ENCODE results near the gene MBD5. TPM values are rescaled to one million over a fixed set of nuclear protein-coding genes. Genes with fewer than 3 reads are reported as not detected.

Gene MBD5
- total and polyA plus RNA-seq, 2 donors (not counting 1 experiment from before 2014, with no cell fraction given) = 10.9 to 69.7 TPM

- H3K9me3 Mint-ChIP-seq (ENCODE audit: insufficient read depth) = no peaks in the 10 kb centered on the region
- H3K9me3 ChIP-seq (ENCODE audit: control extremely low read depth in 1 of 3, control insufficient read depth in 2 of 3, insufficient read depth in 1 of 3, low read length in 2 of 3) = peaks cover 0 to 8% (median 4%) of the 10 kb centered on the region in 3 donors
- no peaks in the 10 kb centered on the region for H3K27me3 ChIP-seq (replicated peaks in 1 of 4; ENCODE audit: control extremely low read depth in 1 of 4, control insufficient read depth in 3 of 4, insufficient read depth in 4 of 4, low read length in 3 of 4)
- H3K4me2 ChIP-seq (replicated peaks; ENCODE audit: low read depth, low read length, poor library complexity, severe bottlenecking) = no peak overlapping the region
- no peak overlapping the region for H3K27ac Mint-ChIP-seq
- WGBS (ENCODE audit: insufficient coverage) = 77% methylated on average over 2 of the region's 5 CpGs
- no peak overlapping the region for H2AFZ ChIP-seq (ENCODE audit: insufficient read depth, low read depth, low read length, poor library complexity, severe bottlenecking)
- peaks cover 4 to 8% of the 10 kb centered on the region in 2 donors for H3K4me1 ChIP-seq (ENCODE audit: control insufficient read depth in 2 of 2, insufficient read depth in 2 of 2, low read length in 2 of 2)
- no peak for TF ChIP-seq EZH2 (IDR thresholded peaks at IDR 0.05; ENCODE audit: borderline replicate concordance, insufficient read depth, low read depth, low read length, poor library complexity, severe bottlenecking)
- TF ChIP-seq CTCF (IDR thresholded peaks at IDR 0.05) = no peak
- CTCF ChIA-PET = no interaction called here
- H3K9ac ChIP-seq (ENCODE audit: low read length) = no peak overlapping the region
- H3K79me2 ChIP-seq (ENCODE audit: control insufficient read depth, insufficient read depth, low read length) = no peaks in the 10 kb centered on the region
- no peaks in the 10 kb centered on the region for H4K20me1 ChIP-seq (ENCODE audit: control insufficient read depth, insufficient read depth, low read length, poor library complexity, severe bottlenecking)
- no peak overlapping the region for H3K4me3 Mint-ChIP-seq
- no peaks in the 10 kb centered on the region for H3K36me3 ChIP-seq (replicated peaks in 1 of 2; ENCODE audit: control extremely low read depth in 1 of 2, control insufficient read depth in 1 of 2, extremely low read depth in 1 of 2, insufficient read depth in 2 of 2, low read length in 1 of 2)
- DNase-seq (no peak), ATAC-seq (ENCODE audit: low read depth) (no peak)
- H3K4me1 Mint-ChIP-seq = no peaks in the 10 kb centered on the region
- no peak overlapping the region for H3K4me3 ChIP-seq (ENCODE audit: control extremely low read depth in 1 of 5, extremely low read depth in 1 of 5, insufficient read depth in 1 of 5, low read depth in 2 of 5, low read length in 4 of 5)
- H3K27me3 Mint-ChIP-seq = peaks cover 12% of the 10 kb centered on the region
- POLR2A ChIA-PET = no interaction called here
- H3K27ac ChIP-seq (ENCODE audit: low read length in 2 of 2) = no peak overlapping the region
- intact Hi-C loops (cut with micrococcal nuclease) = no loop called here
Measured at GRCh38 chr2:148557844-148558436, 537.0 kb downstream of the MBD5 start.

GRCh38 chr2:148560496-148560895 is 539.6 kb downstream of the MBD5 start:
- ChIA-PET POLR2A (no interaction called here), CTCF (no interaction called here)
- DNase-seq (no peak), ATAC-seq (ENCODE audit: low read depth) (no peak)
- no peak for TF ChIP-seq EZH2 (IDR thresholded peaks at IDR 0.05; ENCODE audit: borderline replicate concordance, insufficient read depth, low read depth, low read length, poor library complexity, severe bottlenecking)
- Histone ChIP-seq H4K20me1 (ENCODE audit: control insufficient read depth, insufficient read depth, low read length, poor library complexity, severe bottlenecking) (no peaks in the 10 kb centered on the region), H3K27me3 (replicated peaks in 1 of 4; ENCODE audit: control extremely low read depth in 1 of 4, control insufficient read depth in 3 of 4, insufficient read depth in 4 of 4, low read length in 3 of 4) (no peaks in the 10 kb centered on the region), H3K27ac (ENCODE audit: low read length in 2 of 2) (no peak overlapping the region), H3K4me1 (ENCODE audit: control insufficient read depth in 2 of 2, insufficient read depth in 2 of 2, low read length in 2 of 2) (no peaks in the 10 kb centered on the region), H3K9ac (ENCODE audit: low read length) (no peak overlapping the region), H3K9me3 (ENCODE audit: control extremely low read depth in 1 of 3, control insufficient read depth in 2 of 3, insufficient read depth in 1 of 3, low read length in 2 of 3) (peaks cover 0 to 8% (median 4%) of the 10 kb centered on the region in 3 donors), H3K4me3 (ENCODE audit: control extremely low read depth in 1 of 5, extremely low read depth in 1 of 5, insufficient read depth in 1 of 5, low read depth in 2 of 5, low read length in 4 of 5) (no peak overlapping the region), H3K4me2 (replicated peaks; ENCODE audit: low read depth, low read length, poor library complexity, severe bottlenecking) (no peak overlapping the region), H3K79me2 (ENCODE audit: control insufficient read depth, insufficient read depth, low read length) (no peaks in the 10 kb centered on the region), H2AFZ (ENCODE audit: insufficient read depth, low read depth, low read length, poor library complexity, severe bottlenecking) (no peak overlapping the region), H3K36me3 (replicated peaks in 1 of 2; ENCODE audit: control extremely low read depth in 1 of 2, control insufficient read depth in 1 of 2, extremely low read depth in 1 of 2, insufficient read depth in 2 of 2, low read length in 1 of 2) (no peaks in the 10 kb centered on the region)
- Mint-ChIP-seq H3K9me3 (ENCODE audit: insufficient read depth) (no peaks in the 10 kb centered on the region), H3K27ac (no peak overlapping the region), H3K27me3 (peaks cover 12% of the 10 kb centered on the region), H3K4me1 (no peaks in the 10 kb centered on the region), H3K4me3 (no peak overlapping the region)
- WGBS (ENCODE audit: insufficient coverage) = 99% methylated on average over 5 of the region's 5 CpGs
- intact Hi-C loops (cut with micrococcal nuclease) = no loop called here
